Measurements from ENCODE around the gene VSTM2L. TPM values are rescaled to one million over a fixed set of nuclear protein-coding genes. Genes with fewer than 3 reads are reported as not detected.

The VSTM2L gene
- total and polyA plus RNA-seq, 9 of the 15 experiments (the other 6 are each of a cell fraction or from before 2014, with no cell fraction given): not detected

DNA sequence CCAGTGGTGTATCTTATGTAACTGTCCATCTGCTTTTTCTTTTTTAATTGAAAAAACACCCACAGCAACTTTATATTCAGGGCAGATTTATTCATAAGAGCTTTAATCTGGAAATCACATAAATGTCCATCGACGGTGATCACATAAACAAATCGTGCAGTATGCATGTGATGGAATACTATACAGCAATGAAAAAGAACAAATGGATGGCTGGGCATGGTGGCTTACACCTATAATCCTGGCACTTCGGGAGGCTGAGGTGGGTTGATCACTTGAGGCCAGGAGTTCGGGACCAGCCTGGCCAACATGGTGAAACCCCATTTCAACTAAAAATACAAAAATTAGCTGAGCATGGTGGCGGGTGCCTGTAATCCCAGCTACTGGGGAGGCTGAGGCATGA, 39.1 kb downstream of the VSTM2L start:
- CTCF ChIA-PET (ENCODE audit: low intra/inter-chr PET ratio): no interaction called here
- no peak overlapping the region for H3K27ac ChIP-seq (ENCODE audit: extremely low read depth, low read depth, low read length)

GRCh38 chr20:37943033-37943432, 40.1 kb downstream of the VSTM2L start:
- Histone ChIP-seq H3K9ac (ENCODE audit: insufficient read depth in 1 of 2, low read depth in 2 of 2, low read length in 2 of 2) (no peak overlapping the region), H4K20me1 (replicated peaks; ENCODE audit: control insufficient read depth, insufficient read depth, low read length) (no peaks in the 10 kb centered on the region), H3K9me3 (replicated peaks; ENCODE audit: control insufficient read depth, insufficient read depth, low read depth, low read length) (0 out of 2 replicates have a peak, but pooled peaks cover 2% of the 10 kb centered on the region), H3K79me2 (ENCODE audit: control insufficient read depth, insufficient read depth, low read length) (no peaks in the 10 kb centered on the region), H3K4me2 (ENCODE audit: insufficient read depth, low read length) (no peak overlapping the region), H3K27me3 (ENCODE audit: control insufficient read depth in 2 of 2, insufficient read depth in 2 of 2, low read length in 2 of 2) (peaks cover 7 to 57% of the 10 kb centered on the region in 2 experiments; a peak in 4 of 5 replicates), H3K4me1 (replicated peaks in 1 of 2; ENCODE audit: control insufficient read depth in 2 of 2, insufficient read depth in 2 of 2, low read length in 2 of 2) (peaks cover 3 to 14% of the 10 kb centered on the region in 2 experiments; a peak in 4 of 5 replicates), H3K4me3 (no peak overlapping the region), H3K27ac (ENCODE audit: extremely low read depth, low read depth, low read length) (no peak overlapping the region), H2AFZ (ENCODE audit: low read depth, low read length) (no peak overlapping the region), H3K36me3 (ENCODE audit: control insufficient read depth, insufficient read depth, low read length) (no peaks in the 10 kb centered on the region), H3K9me1 (ENCODE audit: control insufficient read depth, insufficient read depth, low read length) (no peaks in the 10 kb centered on the region)
- in situ Hi-C loops (cut with MboI) (no loop called here), intact Hi-C loops (cut with micrococcal nuclease) (no loop called here)
- WGBS (ENCODE audit: insufficient coverage, low coverage, missing lambda C conversion rate): 20% methylated on average over 11 of the region's 12 CpGs
- no peak for TF ChIP-seq ZNF583 (CRISPR knock-in tag; IDR thresholded peaks at IDR 0.05)
- no peak for TF ChIP-seq SAFB (IDR thresholded peaks at IDR 0.05; ENCODE audit: borderline replicate concordance, low read depth, low read length)
- TF ChIP-seq SMARCC2 (IDR thresholded peaks at IDR 0.05; ENCODE audit: low read depth): no peak
- TF ChIP-seq RUNX1 (IDR thresholded peaks at IDR 0.05; ENCODE audit: low read depth): no peak
- no peak for TF ChIP-seq NFYB (IDR thresholded peaks at IDR 0.05; ENCODE audit: extremely low read depth, insufficient read length)
- TF ChIP-seq FOXM1 (IDR thresholded peaks at IDR 0.05; ENCODE audit: low read depth): no peak
- TF ChIP-seq FOXM1 (CRISPR knock-in tag; IDR thresholded peaks at IDR 0.05; ENCODE audit: low read depth): no peak
- no peak for TF ChIP-seq ZBTB1 (CRISPR knock-in tag; IDR thresholded peaks at IDR 0.05; ENCODE audit: borderline replicate concordance, low read depth)
- no peak for TF ChIP-seq SREBF2 (CRISPR knock-in tag; IDR thresholded peaks at IDR 0.05)
- no peak for TF ChIP-seq IFI16 (CRISPR knock-in tag; IDR thresholded peaks at IDR 0.05)
- no peak for TF ChIP-seq RBM17 (IDR thresholded peaks at IDR 0.05; ENCODE audit: borderline replicate concordance, low read depth, low read length)
- no peak for TF ChIP-seq NFE2 (IDR thresholded peaks at IDR 0.05; ENCODE audit: low read depth)
- DNase-seq (ENCODE audit: extremely low read depth in 1 of 4, low spot score in 3 of 4): no peak
- ATAC-seq: no peak; the same call in 2 of the 3 replicates
- POLR2A ChIA-PET: interaction anchor here (1.6 kb wide), 1 partner anchor 16 kb away, joined by 4 read pairs; no protein-coding TSS in a partner anchor
- no TSS peak for BruUV-seq (replicated peaks)
- FAIRE-seq: no peak
- CTCF ChIA-PET (ENCODE audit: low intra/inter-chr PET ratio): no interaction called here

More for the DNA sequence above, 39.1 kb downstream of the VSTM2L start:
- POLR2A ChIA-PET: no interaction called here
- FAIRE-seq (no peak), DNase-seq (ENCODE audit: extremely low read depth in 1 of 4, low spot score in 3 of 4) (no peak), ATAC-seq (no peak)
- intact Hi-C loops (cut with micrococcal nuclease): no loop called here
- TF ChIP-seq ZNF24 (IDR thresholded peaks at IDR 0.05) (peak; percentile 73), RBM25 (IDR thresholded peaks at IDR 0.05; ENCODE audit: low read depth, low read length, severe bottlenecking) (peak; percentile 56), KDM1A (IDR thresholded peaks at IDR 0.05) (peak; percentile 15 to 29; a peak in 1 of 4 replicates), BCOR (IDR thresholded peaks at IDR 0.05) (peak; percentile 62), ZNF384 (IDR thresholded peaks at IDR 0.05; ENCODE audit: low read depth, low read length) (no peak), ZNF146 (CRISPR knock-in tag; IDR thresholded peaks at IDR 0.05; ENCODE audit: unreplicated experiment) (peak; percentile 97), ARID1B (IDR thresholded peaks at IDR 0.05) (no peak)
- BruUV-seq (replicated peaks): no TSS peak
- Histone ChIP-seq H3K36me3 (ENCODE audit: control insufficient read depth, insufficient read depth, low read length) (no peaks in the 10 kb centered on the region), H4K20me1 (replicated peaks; ENCODE audit: control insufficient read depth, insufficient read depth, low read length) (no peaks in the 10 kb centered on the region), H3K4me2 (ENCODE audit: insufficient read depth, low read length) (no peak overlapping the region), H3K79me2 (ENCODE audit: control insufficient read depth, insufficient read depth, low read length) (no peaks in the 10 kb centered on the region), H3K27me3 (ENCODE audit: control insufficient read depth in 2 of 2, insufficient read depth in 2 of 2, low read length in 2 of 2) (peaks cover 11 to 53% of the 10 kb centered on the region in 2 experiments; a peak in 4 of 5 replicates), H2AFZ (ENCODE audit: low read depth, low read length) (no peak overlapping the region), H3K9ac (ENCODE audit: insufficient read depth in 1 of 2, low read depth in 2 of 2, low read length in 2 of 2) (no peak overlapping the region), H3K9me3 (replicated peaks; ENCODE audit: control insufficient read depth, insufficient read depth, low read depth, low read length) (no peaks in the 10 kb centered on the region), H3K9me1 (ENCODE audit: control insufficient read depth, insufficient read depth, low read length) (no peaks in the 10 kb centered on the region), H3K4me3 (no peak overlapping the region), H3K4me1 (replicated peaks in 1 of 2; ENCODE audit: control insufficient read depth in 2 of 2, insufficient read depth in 2 of 2, low read length in 2 of 2) (peaks cover 3 to 14% of the 10 kb centered on the region in 2 experiments; a peak in 4 of 5 replicates)
- WGBS (ENCODE audit: insufficient coverage, low coverage, missing lambda C conversion rate): 21% methylated on average over 6 of the region's 6 CpGs
- in situ Hi-C loops (cut with MboI): no loop called here

Data from K562 (cell line).